Lung (tissue), 12 donors: Measurements from ENCODE around the gene ACACA. TPM values are rescaled to one million over a fixed set of nuclear protein-coding genes. Genes with fewer than 3 reads are reported as not detected.

Source experiments
- ATAC-seq: fragments of 200-7000 bp; cut with Tn5 transposase; one replicate; pipeline ENCODE4 v1.9.1; 2020; ENCODE audit warnings: moderate number of reproducible peaks; ENCODE audit not compliant: insufficient read depth, low FRiP score
- DNase-seq, 3 donors: peaks; one replicate each; pipeline ENCODE4 v3.0.0-alpha.2; 2013 to 2017
- H3K27ac ChIP-seq, 2 donors: one replicate each; pipeline ENCODE4 v1.5.1; 2013; ENCODE audit warnings: mild to moderate bottlenecking in 2 of 2, moderate library complexity in 2 of 2, control low read depth in 1 of 2, inconsistent platforms in 1 of 2, low read depth in 1 of 2, low read length in 1 of 2
- H3K27me3 ChIP-seq, 3 donors: one replicate each; pipeline ENCODE4 v1.5.1; 2013; ENCODE audit warnings: low read length in 2 of 3; ENCODE audit not compliant: control insufficient read depth in 3 of 3, insufficient read depth in 3 of 3
- H3K36me3 ChIP-seq, 4 donors: one replicate each; pipeline ENCODE4 v1.5.1; 2013; ENCODE audit warnings: low read length in 4 of 4, mild to moderate bottlenecking in 1 of 4, moderate library complexity in 1 of 4; ENCODE audit not compliant: control insufficient read depth in 4 of 4, insufficient read depth in 4 of 4
- H3K4me1 ChIP-seq, 5 donors: one replicate each; pipeline ENCODE4 v1.5.1; 2013; ENCODE audit warnings: low read length in 5 of 5, mild to moderate bottlenecking in 2 of 5, moderate library complexity in 1 of 5; ENCODE audit not compliant: control insufficient read depth in 5 of 5, insufficient read depth in 5 of 5
- H3K4me3 ChIP-seq: one replicate; pipeline ENCODE4 v1.5.1; 2013; ENCODE audit warnings: mild to moderate bottlenecking, control low read depth, moderate library complexity
- H3K9ac ChIP-seq, 2 donors: one replicate each; pipeline ENCODE4 v1.5.1; 2013; ENCODE audit warnings: low read length in 2 of 2, control low read depth in 1 of 2; ENCODE audit not compliant: insufficient read depth in 1 of 2
- H3K9me3 ChIP-seq, 4 donors: one replicate each; pipeline ENCODE4 v1.5.1; 2013; ENCODE audit warnings: low read length in 3 of 4, mild to moderate bottlenecking in 1 of 4, moderate library complexity in 1 of 4; ENCODE audit not compliant: control insufficient read depth in 4 of 4, insufficient read depth in 3 of 4
- CTCF ChIP-seq: IDR thresholded peaks from 2 replicates; pipeline ENCODE4 v1.5.1; 2012; ENCODE audit warnings: mild to moderate bottlenecking; ENCODE audit errors: control extremely low read depth, extremely low read depth
- WGBS, 2 donors: extraction: QIAGEN DNeasy Blood & Tissue Kit; methylation state at CpG; one replicate each; pipeline ENCODE4 v1.1.7; 2013; 5-methylcytosine and 5-hydroxymethylcytosine counted together
- polyA plus RNA-seq, 2 donors: library from polyadenylated mRNA; stranded (reverse); fragments of 200-250 nt; gene quantifications; one replicate each; pipeline ENCODE4 v1.2.1, GENCODE V29; 2013
- total RNA-seq, 2 donors: library from RNA; depleted of rRNA in 1 of 2; stranded (reverse); fragments of >200 nt in 1 of 2; gene quantifications; one replicate each; pipeline ENCODE4 v1.2.1, GENCODE V29; 2014 to 2021
- donor health status: control.
- donor health status: control.
- donor health status: Bipolar disorder and iron deficiency.
- donor health status: healthy.
- donor health status: DM: yes; HTN: yes; CAD: no.

The ACACA gene
- total and polyA plus RNA-seq, 4 donors = 26.0 to 111 (median 55.6) TPM

DNA sequence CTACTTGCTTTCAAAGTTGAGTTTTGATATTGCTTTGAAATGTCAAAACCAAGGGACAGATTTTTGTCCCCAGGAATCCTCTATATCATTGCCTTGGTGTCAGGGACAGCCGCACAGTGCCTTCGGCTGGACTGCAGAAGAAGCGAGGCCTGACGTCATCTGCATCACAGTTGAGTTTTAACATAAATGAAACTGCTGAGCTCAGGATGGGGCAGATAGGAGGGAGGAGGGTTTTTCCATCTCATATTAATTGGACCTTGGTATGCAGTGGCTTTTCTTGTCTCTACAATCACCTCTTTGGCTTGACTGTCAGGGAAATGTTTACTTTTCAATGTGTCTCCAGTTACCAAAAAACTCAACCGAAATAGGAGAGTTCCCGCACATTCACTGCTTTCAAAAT is 346.5 kb downstream of the ACACA start:
- Histone ChIP-seq H3K9me3 (no peaks in the 10 kb centered on the region), H3K9ac (no peak overlapping the region), H3K27ac (no peak overlapping the region), H3K27me3 (no peaks in the 10 kb centered on the region), H3K4me1 (peaks cover 0 to 18% (median 3%) of the 10 kb centered on the region in 5 donors), H3K36me3 (peaks cover 0 to 13% (median 7%) of the 10 kb centered on the region in 4 donors), H3K4me3 (no peak overlapping the region)
- no peak for ATAC-seq
- TF ChIP-seq CTCF = no peak
- peak in 1 of 3 donors; percentile 39 for DNase-seq
- WGBS, 2 donors = 74 to 83% methylated on average over 6 of the region's 6 CpGs

DNA sequence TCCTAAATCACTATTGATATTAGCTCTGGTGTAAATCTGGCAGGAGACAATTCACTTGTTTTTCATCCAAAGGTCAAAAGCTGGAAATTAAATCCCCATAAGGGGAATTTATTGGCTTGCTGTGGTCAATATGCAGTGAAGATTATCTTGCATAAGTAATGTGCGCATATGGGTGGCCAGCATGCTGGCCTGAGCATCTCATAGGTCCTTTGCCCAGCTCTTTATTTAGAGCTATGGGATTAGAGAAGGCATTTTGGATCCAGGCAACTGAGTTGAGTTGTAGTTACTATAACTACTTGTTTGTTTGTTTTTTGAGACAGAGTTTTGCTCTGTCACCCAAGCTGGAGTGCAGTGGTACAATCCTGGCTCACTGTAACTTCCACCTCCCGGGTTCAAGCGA is 347.1 kb downstream of the ACACA start:
- peaks cover 0 to 18% (median 3%) of the 10 kb centered on the region in 5 donors for H3K4me1 ChIP-seq
- H3K27ac ChIP-seq = no peak overlapping the region
- no peak overlapping the region for H3K9ac ChIP-seq
- peaks cover 0 to 15% (median 9%) of the 10 kb centered on the region in 4 donors for H3K36me3 ChIP-seq
- DNase-seq (no peak), ATAC-seq (no peak)
- no peak overlapping the region for H3K4me3 ChIP-seq
- no peak for TF ChIP-seq CTCF
- 97% methylated on average over 3 of the region's 3 CpGs for WGBS, 2 donors
- no peaks in the 10 kb centered on the region for H3K9me3 ChIP-seq
- H3K27me3 ChIP-seq = no peaks in the 10 kb centered on the region

GRCh38 chr17:37056622-37057021 is 350.0 kb downstream of the ACACA start:
- H3K9ac ChIP-seq = no peak overlapping the region
- peaks cover 0 to 21% (median 10%) of the 10 kb centered on the region in 4 donors for H3K36me3 ChIP-seq
- no peak overlapping the region for H3K27ac ChIP-seq
- no peak overlapping the region for H3K4me3 ChIP-seq
- no peaks in the 10 kb centered on the region for H3K9me3 ChIP-seq
- H3K4me1 ChIP-seq = peaks cover 0 to 22% (median 3%) of the 10 kb centered on the region in 5 donors
- DNase-seq (no peak), ATAC-seq (no peak)
- no peak for TF ChIP-seq CTCF
- no peaks in the 10 kb centered on the region for H3K27me3 ChIP-seq
- WGBS, 2 donors = 93 to 96% methylated on average over 18 of the region's 18 CpGs

DNA sequence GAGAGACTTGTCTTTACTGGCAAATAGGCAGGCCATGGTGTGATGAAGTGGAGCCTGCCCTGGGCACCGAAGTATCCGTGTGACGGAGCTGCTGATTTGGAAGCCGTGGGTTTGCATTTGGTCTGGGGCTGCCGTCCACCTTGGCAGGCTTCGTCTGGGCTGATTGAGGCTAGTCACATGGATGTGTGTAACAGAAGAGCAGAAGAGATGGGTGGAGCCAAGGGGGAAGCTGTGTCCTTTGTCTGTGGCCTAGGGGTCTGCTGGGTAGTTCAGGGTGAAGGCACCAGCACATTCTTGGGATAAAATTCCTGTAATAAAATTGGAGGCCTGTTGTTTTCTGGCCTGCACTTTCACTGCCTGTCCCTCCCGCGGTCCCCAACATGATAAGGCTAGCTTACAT is 351.7 kb downstream of the ACACA start:
- no peak overlapping the region for H3K9ac ChIP-seq
- DNase-seq (no peak), ATAC-seq (no peak)
- H3K36me3 ChIP-seq = peaks cover 0 to 24% (median 12%) of the 10 kb centered on the region in 4 donors
- 90 to 93% methylated on average over 8 of the region's 8 CpGs for WGBS, 2 donors
- H3K4me3 ChIP-seq = no peak overlapping the region
- no peak overlapping the region for H3K27ac ChIP-seq
- no peaks in the 10 kb centered on the region for H3K9me3 ChIP-seq
- H3K27me3 ChIP-seq = no peaks in the 10 kb centered on the region
- peaks cover 0 to 11% (median 0%) of the 10 kb centered on the region in 5 donors for H3K4me1 ChIP-seq
- TF ChIP-seq CTCF = no peak
